HepG2 (cell line): Measurements from ENCODE around the gene PLEKHG5. TPM values are rescaled to one million over a fixed set of nuclear protein-coding genes. Genes with fewer than 3 reads are reported as not detected.

Experiments
- BHLHE40 ChIP-seq: IDR thresholded peaks from 2 replicates; pipeline ENCODE4 v1.6.1; 2011; ENCODE audit warnings: low read length, improper control_type of control experiment
- CEBPB ChIP-seq: IDR thresholded peaks from 2 replicates; pipeline ENCODE4 v1.6.1; 2011; ENCODE audit warnings: low read depth, low read length, improper control_type of control experiment, borderline replicate concordance
- CHD4 ChIP-seq: fragments of 200-600 bp; sonication (generic); IDR thresholded peaks from 2 replicates; pipeline ENCODE4 v1.7.0; 2017; ENCODE audit warnings: mild to moderate bottlenecking, low read length, borderline replicate concordance
- IRX3 ChIP-seq: sonication (generic); formaldehyde crosslinking; IDR thresholded peaks from 2 replicates; pipeline ENCODE4 v1.8.1; 2023; ENCODE audit warnings: mild to moderate bottlenecking, low read depth, missing genetic modification reagents, borderline replicate concordance
- KDM6A ChIP-seq: IDR thresholded peaks from 2 replicates; pipeline ENCODE4 v1.6.1; 2016; ENCODE audit warnings: low read depth
- MTF1 ChIP-seq: sonication (generic); formaldehyde crosslinking; IDR thresholded peaks from 2 replicates; pipeline ENCODE4 v1.5.0; 2020; ENCODE audit warnings: missing genetic modification reagents
- NR2F6 ChIP-seq, 2 experiments: IDR thresholded peaks; 2 replicates each; pipeline ENCODE4 v1.6.1; 2016; ENCODE audit warnings: antibody characterized with exemption in 1 of 2, mild to moderate bottlenecking in 1 of 2
- RAD51 ChIP-seq: fragments of 450-650 bp; IDR thresholded peaks from 2 replicates; pipeline ENCODE4 v1.6.1; 2016; ENCODE audit warnings: borderline replicate concordance
- RBAK ChIP-seq: sonication (generic); formaldehyde crosslinking; IDR thresholded peaks from 2 replicates; pipeline ENCODE4 v1.5.1; 2020; ENCODE audit warnings: mild to moderate bottlenecking, missing genetic modification reagents
- RCOR2 ChIP-seq: IDR thresholded peaks from 2 replicates; pipeline ENCODE4 v1.6.1; 2016; ENCODE audit warnings: missing biosample characterization, missing genetic modification reagents
- SNRNP70 ChIP-seq: fragments of 200-400 bp; formaldehyde crosslinking; IDR thresholded peaks from 2 replicates; pipeline ENCODE4 v1.6.1; 2017; ENCODE audit warnings: mild to moderate bottlenecking, low read depth, low read length, moderate library complexity
- SRF ChIP-seq: IDR thresholded peaks from 2 replicates; pipeline ENCODE4 v1.6.1; 2011; ENCODE audit warnings: mild to moderate bottlenecking, low read depth, low read length, moderate library complexity
- ZNF329 ChIP-seq: sonication (generic); formaldehyde crosslinking; IDR thresholded peaks from 2 replicates; pipeline ENCODE4 v1.9.0; 2021; ENCODE audit warnings: low read depth, mild to moderate bottlenecking, missing genetic modification reagents
- ZNF616 ChIP-seq: sonication (generic); formaldehyde crosslinking; IDR thresholded peaks from 2 replicates; pipeline ENCODE4 v1.5.0; 2020; ENCODE audit warnings: low read depth, mild to moderate bottlenecking, missing genetic modification reagents
- ZNF768 ChIP-seq: sonication (generic); formaldehyde crosslinking; IDR thresholded peaks from 2 replicates; pipeline ENCODE4 v1.4.0; 2020; ENCODE audit warnings: missing genetic modification reagents
- ZNF788 ChIP-seq: sonication (generic); formaldehyde crosslinking; IDR thresholded peaks from 2 replicates; pipeline ENCODE4 v1.5.0; 2020; ENCODE audit warnings: mild to moderate bottlenecking, missing genetic modification reagents, borderline replicate concordance
- polyA plus RNA-seq, 8 experiments: library from polyadenylated mRNA; depleted of rRNA in 3 of 8; stranded (reverse) in 7 of 8; unstranded in 1 of 8; fragments of >200 nt; fragmentation: Illumina TruSeq in 4 of 8; extraction: Trizol in 4 of 8; gene quantifications; 2 replicates each; pipeline versions ENCODE4 v1.2.1 to v1.2.3, GENCODE V29; 2011 to 2016; ENCODE audit warnings: low read depth in 4 of 8, missing spikeins in 1 of 8, mixed read lengths in 1 of 8; ENCODE audit not compliant: insufficient read depth in 1 of 8
- total RNA-seq, 5 experiments: library from RNA; depleted of rRNA; stranded (reverse); fragments of >200 nt; fragmentation: Illumina TruSeq; extraction: Trizol; gene quantifications; 2 replicates each; pipeline ENCODE4 v1.2.3, GENCODE V29; 2016; ENCODE audit warnings: low read depth in 1 of 5
- TF ChIP-seq, protein P1 (sequence below), 2 experiments: sonication (generic) in 1 of 2; formaldehyde crosslinking in 1 of 2; IDR thresholded peaks; 2 replicates each; pipeline versions ENCODE4 v1.4.0 to v1.6.1; 2016 to 2020; ENCODE audit warnings: borderline replicate concordance in 1 of 2, low read depth in 1 of 2, mild to moderate bottlenecking in 1 of 2, missing genetic modification reagents in 1 of 2
- TF ChIP-seq, protein P2 (sequence below): sonication (generic); formaldehyde crosslinking; IDR thresholded peaks from 2 replicates; pipeline ENCODE4 v1.5.1; 2020; ENCODE audit warnings: mild to moderate bottlenecking, missing genetic modification reagents
- TF ChIP-seq, protein P3 (sequence below): sonication (generic); formaldehyde crosslinking; IDR thresholded peaks from 2 replicates; pipeline ENCODE4 v1.9.0; 2022; ENCODE audit warnings: low read depth, missing genetic modification reagents

PLEKHG5 gene
- total and polyA plus RNA-seq, 2 of the 13 experiments (the other 11 are each of a cell fraction or from before 2014, with no cell fraction given) = 1.9 to 3.5 TPM

DNA sequence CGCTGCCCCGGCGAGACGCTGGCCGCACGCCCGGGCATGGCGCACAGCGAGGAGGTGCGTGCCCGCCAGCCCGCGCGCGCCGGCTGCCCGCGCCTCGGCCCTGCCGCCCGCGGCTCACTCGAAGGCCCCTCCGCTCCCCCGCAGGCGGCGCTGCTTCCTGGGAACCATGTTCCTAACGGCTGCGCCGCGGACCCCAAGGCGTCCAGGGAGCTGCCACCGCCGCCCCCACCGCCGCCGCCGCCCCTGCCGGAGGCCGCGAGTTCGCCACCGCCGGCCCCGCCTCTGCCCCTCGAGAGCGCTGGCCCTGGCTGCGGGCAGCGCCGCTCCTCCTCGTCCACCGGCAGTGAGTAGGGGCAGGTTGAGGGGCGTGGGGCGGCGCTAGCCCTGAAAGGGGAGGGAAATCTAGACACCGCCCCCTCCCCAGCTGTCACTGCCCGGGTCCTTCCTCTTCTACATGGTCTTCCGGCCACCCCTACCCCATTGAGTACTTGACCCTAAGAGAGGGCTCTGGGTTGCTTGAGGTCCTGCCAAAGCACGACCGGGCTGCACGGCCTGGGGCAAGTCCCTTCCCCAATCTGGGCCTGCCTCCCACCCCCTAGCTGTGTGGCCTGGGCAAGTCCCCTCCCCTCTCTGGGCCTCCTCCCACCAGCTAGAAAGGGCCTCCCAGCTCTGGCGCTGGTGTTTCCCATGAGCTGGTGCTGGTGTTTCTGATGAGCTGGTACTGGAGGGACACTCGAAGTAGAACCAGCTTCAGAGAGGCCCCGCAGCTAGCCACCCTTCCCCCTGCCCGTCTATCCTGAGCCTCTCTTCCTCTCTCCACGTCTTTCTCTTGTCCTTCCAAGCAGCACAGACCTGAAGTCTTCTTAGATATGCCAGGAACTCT lies 42.5 kb downstream of the PLEKHG5 start (continued):
- TF ChIP-seq ZNF616 (no peak), ZNF788 (CRISPR knock-in tag) (0 out of 2 replicates have a peak, but pooled peaks have one; percentile 31), MTF1 (CRISPR knock-in tag) (no peak), RBAK (CRISPR knock-in tag) (no peak), SRF (no peak), RAD51 (no peak), RCOR2 (CRISPR knock-in tag) (no peak), IRX3 (CRISPR knock-in tag) (no peak), SNRNP70 (no peak), ZNF329 (peak; percentile 33; the same call in 1 of the 2 replicates), KDM6A (CRISPR knock-in tag) (no peak), CHD4 (no peak), NR2F6 (IDR thresholded peaks at IDR 0.05) (no peak), NR2F6 (CRISPR knock-in tag; IDR thresholded peaks at IDR 0.05) (no peak), ZNF768 (CRISPR knock-in tag) (peak; percentile 98), BHLHE40 (no peak), CEBPB (no peak)
- TF ChIP-seq, protein P1, sequence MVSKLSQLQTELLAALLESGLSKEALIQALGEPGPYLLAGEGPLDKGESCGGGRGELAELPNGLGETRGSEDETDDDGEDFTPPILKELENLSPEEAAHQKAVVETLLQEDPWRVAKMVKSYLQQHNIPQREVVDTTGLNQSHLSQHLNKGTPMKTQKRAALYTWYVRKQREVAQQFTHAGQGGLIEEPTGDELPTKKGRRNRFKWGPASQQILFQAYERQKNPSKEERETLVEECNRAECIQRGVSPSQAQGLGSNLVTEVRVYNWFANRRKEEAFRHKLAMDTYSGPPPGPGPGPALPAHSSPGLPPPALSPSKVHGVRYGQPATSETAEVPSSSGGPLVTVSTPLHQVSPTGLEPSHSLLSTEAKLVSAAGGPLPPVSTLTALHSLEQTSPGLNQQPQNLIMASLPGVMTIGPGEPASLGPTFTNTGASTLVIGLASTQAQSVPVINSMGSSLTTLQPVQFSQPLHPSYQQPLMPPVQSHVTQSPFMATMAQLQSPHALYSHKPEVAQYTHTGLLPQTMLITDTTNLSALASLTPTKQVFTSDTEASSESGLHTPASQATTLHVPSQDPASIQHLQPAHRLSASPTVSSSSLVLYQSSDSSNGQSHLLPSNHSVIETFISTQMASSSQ (IDR thresholded peaks at IDR 0.05; ENCODE audit: low read depth) = no peak
- TF ChIP-seq, protein P1 (CRISPR knock-in tag; IDR thresholded peaks at IDR 0.05; ENCODE audit: borderline replicate concordance) = peak; percentile 10; the same call in 1 of the 2 replicates
- TF ChIP-seq, protein P2, sequence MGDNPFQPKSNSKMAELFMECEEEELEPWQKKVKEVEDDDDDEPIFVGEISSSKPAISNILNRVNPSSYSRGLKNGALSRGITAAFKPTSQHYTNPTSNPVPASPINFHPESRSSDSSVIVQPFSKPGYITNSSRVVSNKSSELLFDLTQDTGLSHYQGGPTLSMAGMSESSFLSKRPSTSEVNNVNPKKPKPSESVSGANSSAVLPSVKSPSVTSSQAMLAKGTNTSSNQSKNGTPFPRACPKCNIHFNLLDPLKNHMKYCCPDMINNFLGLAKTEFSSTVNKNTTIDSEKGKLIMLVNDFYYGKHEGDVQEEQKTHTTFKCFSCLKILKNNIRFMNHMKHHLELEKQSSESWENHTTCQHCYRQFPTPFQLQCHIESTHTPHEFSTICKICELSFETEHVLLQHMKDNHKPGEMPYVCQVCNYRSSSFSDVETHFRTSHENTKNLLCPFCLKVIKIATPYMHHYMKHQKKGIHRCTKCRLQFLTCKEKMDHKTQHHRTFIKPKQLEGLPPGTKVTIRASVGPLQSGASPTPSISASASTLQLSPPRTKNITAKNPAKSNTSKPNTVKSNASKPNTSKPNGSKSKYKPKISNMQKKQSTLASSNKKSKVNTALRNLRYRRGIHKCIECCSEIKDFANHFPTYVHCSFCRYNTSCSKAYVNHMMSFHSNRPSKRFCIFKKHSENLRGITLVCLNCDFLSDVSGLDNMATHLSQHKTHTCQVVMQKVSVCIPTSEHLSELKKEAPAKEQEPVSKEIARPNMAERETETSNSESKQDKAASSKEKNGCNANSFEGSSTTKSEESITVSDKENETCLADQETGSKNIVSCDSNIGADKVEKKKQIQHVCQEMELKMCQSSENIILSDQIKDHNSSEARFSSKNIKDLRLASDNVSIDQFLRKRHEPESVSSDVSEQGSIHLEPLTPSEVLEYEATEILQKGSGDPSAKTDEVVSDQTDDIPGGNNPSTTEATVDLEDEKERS = no peak
- TF ChIP-seq, protein P3, sequence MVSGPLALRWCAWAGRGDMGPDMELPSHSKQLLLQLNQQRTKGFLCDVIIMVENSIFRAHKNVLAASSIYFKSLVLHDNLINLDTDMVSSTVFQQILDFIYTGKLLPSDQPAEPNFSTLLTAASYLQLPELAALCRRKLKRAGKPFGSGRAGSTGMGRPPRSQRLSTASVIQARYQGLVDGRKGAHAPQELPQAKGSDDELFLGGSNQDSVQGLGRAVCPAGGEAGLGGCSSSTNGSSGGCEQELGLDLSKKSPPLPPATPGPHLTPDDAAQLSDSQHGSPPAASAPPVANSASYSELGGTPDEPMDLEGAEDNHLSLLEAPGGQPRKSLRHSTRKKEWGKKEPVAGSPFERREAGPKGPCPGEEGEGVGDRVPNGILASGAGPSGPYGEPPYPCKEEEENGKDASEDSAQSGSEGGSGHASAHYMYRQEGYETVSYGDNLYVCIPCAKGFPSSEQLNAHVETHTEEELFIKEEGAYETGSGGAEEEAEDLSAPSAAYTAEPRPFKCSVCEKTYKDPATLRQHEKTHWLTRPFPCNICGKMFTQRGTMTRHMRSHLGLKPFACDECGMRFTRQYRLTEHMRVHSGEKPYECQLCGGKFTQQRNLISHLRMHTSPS (CRISPR knock-in tag) = peak; percentile 28; the same call in 1 of the 2 replicates
